Osteocyte (in vitro differentiated cells): ENCODE results near the gene ARAP1. TPM values are rescaled to one million over a fixed set of nuclear protein-coding genes. Genes with fewer than 3 reads are reported as not detected.

Experiments
- DNase-seq: peaks from one replicate; pipeline ENCODE4 v3.0.0; 2021; ENCODE audit warnings: mixed read lengths; ENCODE audit not compliant: unreplicated experiment; ENCODE audit errors: extremely low spot score
- H3K27ac Mint-ChIP-seq: one replicate; pipeline ENCODE4 v1.8.0; 2021; ENCODE audit warnings: mild to moderate bottlenecking, mixed read lengths; ENCODE audit not compliant: unreplicated experiment
- H3K27me3 Mint-ChIP-seq: one replicate; pipeline ENCODE4 v1.8.0; 2021; ENCODE audit warnings: mixed read lengths; ENCODE audit not compliant: unreplicated experiment
- H3K36me3 Mint-ChIP-seq: one replicate; pipeline ENCODE4 v1.8.0; 2021; ENCODE audit warnings: mixed read lengths; ENCODE audit not compliant: unreplicated experiment
- H3K4me1 Mint-ChIP-seq: one replicate; pipeline ENCODE4 v1.8.0; 2021; ENCODE audit warnings: mixed read lengths; ENCODE audit not compliant: unreplicated experiment
- H3K4me3 Mint-ChIP-seq: one replicate; pipeline ENCODE4 v1.8.0; 2021; ENCODE audit warnings: mild to moderate bottlenecking, moderate library complexity, mixed read lengths; ENCODE audit not compliant: unreplicated experiment
- H3K9me3 Mint-ChIP-seq: one replicate; pipeline ENCODE4 v1.8.0; 2021; ENCODE audit warnings: mixed read lengths; ENCODE audit not compliant: unreplicated experiment
- total RNA-seq: library from RNA; stranded (reverse); gene quantifications from 2 replicates; pipeline ENCODE4 v1.2.1, GENCODE V29; 2021
- TF ChIP-seq, protein P1 (sequence below): fragments of 200-600 bp; sonication (generic); IDR thresholded peaks from 2 replicates; pipeline ENCODE4 v1.5.0; 2021; ENCODE audit warnings: antibody characterized with exemption, mild to moderate bottlenecking, moderate library complexity

Gene ARAP1
- total RNA-seq, 1 donor from 2014 or later, result 64.2 TPM

DNA sequence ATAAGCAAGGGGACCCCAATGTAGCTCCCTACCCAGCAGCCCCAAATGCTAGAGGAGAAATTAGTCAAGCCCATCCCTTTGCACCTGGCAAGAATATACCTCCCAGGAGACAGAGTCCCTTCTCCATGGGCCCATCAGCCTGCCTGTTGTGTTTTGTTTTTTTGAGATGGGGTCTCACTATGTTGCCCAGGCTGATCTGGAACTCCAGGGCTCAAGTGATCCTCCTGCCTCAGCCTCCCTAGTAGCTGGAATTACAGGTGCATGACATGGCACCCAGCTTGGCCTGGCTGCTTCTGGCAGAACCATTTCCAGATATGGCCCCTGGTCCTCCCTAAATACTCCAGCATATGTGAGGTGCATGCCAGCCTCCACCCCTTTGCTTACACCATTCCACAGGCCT is 100.1 kb downstream of the ARAP1 start:
- H3K27me3 Mint-ChIP-seq, result peaks cover 16% of the 10 kb centered on the region
- H3K4me3 Mint-ChIP-seq, result no peak overlapping the region
- no peaks in the 10 kb centered on the region for H3K4me1 Mint-ChIP-seq
- H3K9me3 Mint-ChIP-seq, result no peaks in the 10 kb centered on the region
- TF ChIP-seq, protein P1, sequence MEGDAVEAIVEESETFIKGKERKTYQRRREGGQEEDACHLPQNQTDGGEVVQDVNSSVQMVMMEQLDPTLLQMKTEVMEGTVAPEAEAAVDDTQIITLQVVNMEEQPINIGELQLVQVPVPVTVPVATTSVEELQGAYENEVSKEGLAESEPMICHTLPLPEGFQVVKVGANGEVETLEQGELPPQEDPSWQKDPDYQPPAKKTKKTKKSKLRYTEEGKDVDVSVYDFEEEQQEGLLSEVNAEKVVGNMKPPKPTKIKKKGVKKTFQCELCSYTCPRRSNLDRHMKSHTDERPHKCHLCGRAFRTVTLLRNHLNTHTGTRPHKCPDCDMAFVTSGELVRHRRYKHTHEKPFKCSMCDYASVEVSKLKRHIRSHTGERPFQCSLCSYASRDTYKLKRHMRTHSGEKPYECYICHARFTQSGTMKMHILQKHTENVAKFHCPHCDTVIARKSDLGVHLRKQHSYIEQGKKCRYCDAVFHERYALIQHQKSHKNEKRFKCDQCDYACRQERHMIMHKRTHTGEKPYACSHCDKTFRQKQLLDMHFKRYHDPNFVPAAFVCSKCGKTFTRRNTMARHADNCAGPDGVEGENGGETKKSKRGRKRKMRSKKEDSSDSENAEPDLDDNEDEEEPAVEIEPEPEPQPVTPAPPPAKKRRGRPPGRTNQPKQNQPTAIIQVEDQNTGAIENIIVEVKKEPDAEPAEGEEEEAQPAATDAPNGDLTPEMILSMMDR, result no peak
- no peaks in the 10 kb centered on the region for H3K36me3 Mint-ChIP-seq
- H3K27ac Mint-ChIP-seq, result no peak overlapping the region
- no peak for DNase-seq

DNA sequence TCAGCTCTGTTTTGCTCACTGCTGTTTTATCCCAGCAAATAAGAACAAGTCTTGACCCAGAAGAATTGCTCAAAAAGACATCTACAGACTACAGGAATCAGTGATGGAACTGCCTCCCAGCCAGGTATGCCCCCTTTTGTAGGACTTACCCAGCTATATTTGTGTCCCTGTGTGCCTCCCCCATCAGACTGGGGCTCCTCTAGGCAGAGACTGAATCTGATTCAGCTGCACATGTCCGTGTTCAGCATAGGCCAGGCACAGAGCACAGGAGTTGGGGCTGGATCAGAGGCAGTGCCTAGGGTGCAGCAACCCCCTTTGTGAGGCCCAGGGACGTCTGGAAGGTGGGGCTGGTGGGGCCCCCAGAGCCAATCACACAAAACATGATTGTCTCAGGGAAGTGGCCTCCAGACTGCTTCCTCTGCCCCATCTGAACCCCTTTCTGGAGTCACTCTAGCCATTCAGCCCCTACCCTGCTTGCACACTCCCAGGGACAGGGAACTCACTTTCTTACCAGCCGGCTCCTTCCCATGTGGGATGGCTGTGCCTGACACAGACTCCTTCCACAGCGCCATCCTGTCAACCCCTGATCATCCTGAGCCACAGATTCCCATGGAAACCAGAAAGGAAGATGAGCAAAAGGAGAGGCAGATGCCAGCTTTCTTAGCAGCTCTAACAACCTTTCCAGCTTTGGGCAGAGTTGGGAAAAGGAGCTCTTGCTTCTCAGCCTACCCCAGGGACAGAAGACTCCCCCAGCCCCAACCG is 102.8 kb downstream of the ARAP1 start:
- TF ChIP-seq, protein P1, result no peak
- Mint-ChIP-seq H3K27ac (no peak overlapping the region), H3K36me3 (no peaks in the 10 kb centered on the region), H3K27me3 (peaks cover 16% of the 10 kb centered on the region), H3K4me3 (no peak overlapping the region), H3K9me3 (no peaks in the 10 kb centered on the region), H3K4me1 (no peaks in the 10 kb centered on the region)
- no peak for DNase-seq

DNA sequence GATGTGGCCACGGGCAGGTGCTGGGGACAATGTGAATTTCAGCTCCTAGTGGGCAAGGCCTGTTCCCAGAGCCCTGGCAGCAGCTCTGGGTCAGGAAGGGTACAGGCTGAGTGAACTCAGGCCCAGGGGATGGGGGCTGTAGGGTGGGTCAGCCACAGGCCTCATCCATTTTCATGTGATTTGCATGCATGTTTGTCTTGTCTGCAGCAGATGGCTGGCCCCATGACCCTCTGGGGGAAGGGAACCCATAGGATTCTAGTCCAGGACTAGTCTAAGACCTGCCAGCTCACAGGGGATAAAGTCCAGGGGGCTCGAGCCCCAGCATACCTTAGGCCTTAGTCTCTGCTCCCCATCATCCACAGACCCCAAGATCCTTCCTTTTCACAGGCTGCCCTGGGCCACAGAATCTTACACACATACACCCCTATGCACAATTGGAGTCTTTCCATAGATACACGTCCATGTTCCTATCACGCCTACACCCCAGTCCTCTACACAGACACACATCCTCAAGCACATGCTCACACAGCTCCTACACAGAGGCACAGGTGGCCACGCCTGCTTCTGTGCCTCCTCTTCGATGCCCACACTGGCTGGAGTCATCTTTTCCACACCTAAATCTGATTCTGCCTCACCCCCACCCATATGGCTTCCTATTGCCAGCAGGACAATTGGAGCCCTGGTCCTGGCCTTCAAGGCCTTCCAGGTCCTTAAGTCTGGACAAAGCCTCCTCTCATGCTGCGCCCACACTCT is 103.6 kb downstream of the ARAP1 start:
- H3K4me3 Mint-ChIP-seq, result no peak overlapping the region
- no peaks in the 10 kb centered on the region for H3K36me3 Mint-ChIP-seq
- no peaks in the 10 kb centered on the region for H3K4me1 Mint-ChIP-seq
- no peak overlapping the region for H3K27ac Mint-ChIP-seq
- H3K9me3 Mint-ChIP-seq, result no peaks in the 10 kb centered on the region
- TF ChIP-seq, protein P1, result no peak
- peaks cover 16% of the 10 kb centered on the region for H3K27me3 Mint-ChIP-seq
- DNase-seq, result no peak

DNA sequence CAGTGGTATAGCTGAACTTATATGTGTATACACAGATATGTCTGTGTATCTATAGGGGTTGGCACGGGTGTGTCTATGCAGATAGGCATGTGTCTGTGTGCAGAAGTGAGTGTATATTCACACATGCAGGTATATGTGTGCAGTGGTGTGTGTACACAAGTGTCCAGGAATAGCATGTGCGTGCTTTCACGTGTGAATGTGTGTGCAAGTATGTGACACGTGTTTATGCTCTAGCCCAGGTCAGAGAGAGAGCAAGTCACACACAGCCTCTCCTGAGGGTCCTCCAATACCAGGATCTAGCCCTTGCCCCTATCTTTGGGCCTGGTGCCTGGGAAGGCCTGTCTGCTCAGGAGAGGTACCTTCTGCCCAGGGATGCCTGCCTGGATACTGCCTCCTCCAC is 104.3 kb downstream of the ARAP1 start:
- no peak overlapping the region for H3K27ac Mint-ChIP-seq

More for the DNA sequence above, 104.3 kb downstream of the ARAP1 start:
- Mint-ChIP-seq H3K36me3 (no peaks in the 10 kb centered on the region), H3K4me3 (no peak overlapping the region), H3K27me3 (peaks cover 9% of the 10 kb centered on the region), H3K4me1 (no peaks in the 10 kb centered on the region), H3K9me3 (no peaks in the 10 kb centered on the region)
- TF ChIP-seq, protein P1, result no peak
- DNase-seq, result no peak
